ENCODE measurements around the gene EHBP1L1. TPM values are rescaled to one million over a fixed set of nuclear protein-coding genes. Genes with fewer than 3 reads are reported as not detected.
A peak's percentile ranks its signal among the peaks of the same experiment; 100 is the strongest.

The EHBP1L1 gene
- total RNA-seq (100 to 1,000 TPM in 1 of 10 donors, 10 to 100 TPM in 9; 42.9 to 113 (median 53.9) TPM), polyA plus RNA-seq (10 to 100 TPM; 30.8 to 62.6 TPM)
- long read RNA-seq, donor 1, full-length matches to known transcripts: 4 of 51 reads
- long read RNA-seq, donor 1, partial matches to known transcripts: 24 of 51 reads
- long read RNA-seq, donor 1, other reads (novel, unspliced or antisense): 23 of 51 reads
- long read RNA-seq, donor 2, partial matches to known transcripts: 19 of 34 reads
- long read RNA-seq, donor 2, other reads (novel, unspliced or antisense): 14 of 34 reads
- long read RNA-seq, donor 3, partial matches to known transcripts: 1 of 3 reads
- long read RNA-seq, donor 3, other reads (novel, unspliced or antisense): 2 of 3 reads

- no peaks in the 10 kb centered on the region for H3K27me3 ChIP-seq
- peak; percentile 73 to 83 for DNase-seq
- H3K9me3 ChIP-seq: no peaks in the 10 kb centered on the region
- peaks cover 0 to 24% (median 14%) of the 10 kb centered on the region in 9 donors for H3K36me3 ChIP-seq
- peak within 1 kb of the TSS; percentile 89 to 100 (median 96) for H3K27ac ChIP-seq
- ATAC-seq: peak in 7 of 8 donors; percentile 0 to 35 (median 11)
- H3K4me1 ChIP-seq: peaks cover 37 to 70% (median 61%) of the 10 kb centered on the region in 9 donors
- WGBS, 2 donors: 1 to 2% methylated on average over 47 to 69 of the region's 69 CpGs
- TF ChIP-seq, protein P1, sequence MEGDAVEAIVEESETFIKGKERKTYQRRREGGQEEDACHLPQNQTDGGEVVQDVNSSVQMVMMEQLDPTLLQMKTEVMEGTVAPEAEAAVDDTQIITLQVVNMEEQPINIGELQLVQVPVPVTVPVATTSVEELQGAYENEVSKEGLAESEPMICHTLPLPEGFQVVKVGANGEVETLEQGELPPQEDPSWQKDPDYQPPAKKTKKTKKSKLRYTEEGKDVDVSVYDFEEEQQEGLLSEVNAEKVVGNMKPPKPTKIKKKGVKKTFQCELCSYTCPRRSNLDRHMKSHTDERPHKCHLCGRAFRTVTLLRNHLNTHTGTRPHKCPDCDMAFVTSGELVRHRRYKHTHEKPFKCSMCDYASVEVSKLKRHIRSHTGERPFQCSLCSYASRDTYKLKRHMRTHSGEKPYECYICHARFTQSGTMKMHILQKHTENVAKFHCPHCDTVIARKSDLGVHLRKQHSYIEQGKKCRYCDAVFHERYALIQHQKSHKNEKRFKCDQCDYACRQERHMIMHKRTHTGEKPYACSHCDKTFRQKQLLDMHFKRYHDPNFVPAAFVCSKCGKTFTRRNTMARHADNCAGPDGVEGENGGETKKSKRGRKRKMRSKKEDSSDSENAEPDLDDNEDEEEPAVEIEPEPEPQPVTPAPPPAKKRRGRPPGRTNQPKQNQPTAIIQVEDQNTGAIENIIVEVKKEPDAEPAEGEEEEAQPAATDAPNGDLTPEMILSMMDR (IDR thresholded peaks at IDR 0.05): no peak
- intact Hi-C loops (cut with DNase I): loop anchor here in 4 of 10 donors (2.0 to 5.0 kb wide), 2 partner anchors 39 to 82 kb away; partner anchors contain the start of genes MAP3K11 (in 3 of the 4) and PCNX3 (in 3 of the 4)
- H3K4me3 ChIP-seq: peak within 1 kb of the TSS; percentile 75 to 98 (median 84)
These were observed at the start of gene EHBP1L1 for GRCh38 chr11:65575568-65576231. Gene EHBP1L1, plus strand, starts transcription at chr11:65576053. Its CDS starts 250 bp downstream, at chr11:65576303.

DNA sequence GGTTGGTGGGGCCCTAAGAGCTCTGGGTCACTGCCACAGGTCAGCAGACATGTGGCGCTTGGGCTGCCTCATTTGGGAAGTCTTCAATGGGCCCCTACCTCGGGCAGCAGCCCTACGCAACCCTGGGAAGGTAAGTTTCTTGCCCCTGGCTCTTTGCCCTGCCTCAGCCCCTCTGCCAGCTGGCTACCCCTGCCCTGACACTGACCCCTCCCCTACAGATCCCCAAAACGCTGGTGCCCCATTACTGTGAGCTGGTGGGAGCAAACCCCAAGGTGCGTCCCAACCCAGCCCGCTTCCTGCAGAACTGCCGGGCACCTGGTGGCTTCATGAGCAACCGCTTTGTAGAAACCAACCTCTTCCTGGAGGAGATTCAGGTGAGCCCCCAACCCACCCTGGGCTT lies 49.1 kb upstream of the EHBP1L1 start:
- TF ChIP-seq, protein P1 (IDR thresholded peaks at IDR 0.05): no peak
- DNase-seq: no peak
- Histone ChIP-seq H3K36me3 (peaks cover 0 to 58% (median 28%) of the 10 kb centered on the region in 9 donors), H3K27ac (no peak overlapping the region), H3K4me1 (peaks cover 9 to 39% (median 24%) of the 10 kb centered on the region in 9 donors), H3K9me3 (no peaks in the 10 kb centered on the region), H3K27me3 (no peaks in the 10 kb centered on the region), H3K4me3 (no peak overlapping the region)
- ATAC-seq: no peak
- intact Hi-C loops (cut with DNase I): no loop called here
- 92 to 95% methylated on average over 8 of the region's 8 CpGs for WGBS, 2 donors

GRCh38 chr11:65528819-65529350 lies 47.0 kb upstream of the EHBP1L1 start:
- intact Hi-C loops (cut with DNase I): no loop called here
- no peak overlapping the region for H3K4me3 ChIP-seq
- WGBS, 2 donors: 84% methylated on average over 12 of the region's 12 CpGs
- H3K36me3 ChIP-seq: peaks cover 0 to 80% (median 49%) of the 10 kb centered on the region in 9 donors
- no peaks in the 10 kb centered on the region for H3K9me3 ChIP-seq
- no peak overlapping the region for H3K27ac ChIP-seq
- DNase-seq: no peak
- no peak for ATAC-seq
- TF ChIP-seq, protein P1 (IDR thresholded peaks at IDR 0.05): no peak
- no peaks in the 10 kb centered on the region for H3K27me3 ChIP-seq
- peaks cover 9 to 28% (median 21%) of the 10 kb centered on the region in 9 donors for H3K4me1 ChIP-seq

GRCh38 chr11:65529475-65530156 lies 46.2 kb upstream of the EHBP1L1 start:
- DNase-seq (no peak), ATAC-seq (no peak)
- Histone ChIP-seq H3K27ac (no peak overlapping the region), H3K36me3 (peaks cover 0 to 87% (median 49%) of the 10 kb centered on the region in 9 donors), H3K4me3 (no peak overlapping the region), H3K27me3 (no peaks in the 10 kb centered on the region), H3K9me3 (no peaks in the 10 kb centered on the region), H3K4me1 (peaks cover 9 to 21% (median 15%) of the 10 kb centered on the region in 9 donors)
- 72 to 83% methylated on average over 10 of the region's 10 CpGs for WGBS, 2 donors
- intact Hi-C loops (cut with DNase I): loop anchor here in 1 of 10 donors (10.0 kb wide), 1 partner anchor 55 kb away; no protein-coding TSS in a partner anchor
- TF ChIP-seq, protein P1 (IDR thresholded peaks at IDR 0.05): no peak
